ENCODE results near the gene PIP5K1B.
"Not testable (repeated sequence)": the region's sequence is repeated elsewhere in the genome, so short reads cannot be mapped to it uniquely, and the experiment has no call there.

The PIP5K1B gene

GRCh38 chr9:69030851-69031645, 326.0 kb downstream of the PIP5K1B start:
- Mint-ChIP-seq H3K27me3 (no peaks in the 10 kb centered on the region), H3K4me1 (peaks cover 9% of the 10 kb centered on the region), H3K36me3 (no peaks in the 10 kb centered on the region), H3K27ac (peak overlapping the region; percentile 46), H3K4me3 (no peak overlapping the region), H3K9me3 (no peaks in the 10 kb centered on the region)
- ATAC-seq, result no peak

GRCh38 chr9:69034071-69034470, 329.0 kb downstream of the PIP5K1B start:
- Mint-ChIP-seq H3K4me1 (peaks cover 11% of the 10 kb centered on the region), H3K27me3 (no peaks in the 10 kb centered on the region), H3K36me3 (no peaks in the 10 kb centered on the region), H3K9me3 (no peaks in the 10 kb centered on the region), H3K27ac (no peak overlapping the region), H3K4me3 (no peak overlapping the region)
- ATAC-seq, result no peak

- peak; percentile 95 for ATAC-seq
- H3K27me3 Mint-ChIP-seq, result no peaks in the 10 kb centered on the region
Measured at GRCh38 chr9:69035438-69036308, 330.6 kb downstream of the PIP5K1B start, which contains the start of gene FXN. Gene FXN, plus strand, starts transcription at chr9:69035752. Its CDS starts 31 bp downstream, at chr9:69035783.

GRCh38 chr9:69036309-69036708, 331.3 kb downstream of the PIP5K1B start:
- Mint-ChIP-seq H3K4me3 (peak overlapping the region; percentile 94), H3K4me1 (peaks cover 11% of the 10 kb centered on the region), H3K9me3 (no peaks in the 10 kb centered on the region), H3K27ac (peak overlapping the region; percentile 91), H3K36me3 (peaks cover 5% of the 10 kb centered on the region), H3K27me3 (no peaks in the 10 kb centered on the region)
- peak; percentile 37 for ATAC-seq

More at GRCh38 chr9:69035438-69036308, 330.6 kb downstream of the PIP5K1B start, which contains the start of gene FXN:
- H3K27ac Mint-ChIP-seq, result peak within 1 kb of the TSS; percentile 91
- H3K36me3 Mint-ChIP-seq, result no peaks in the 10 kb centered on the region
- peaks cover 11% of the 10 kb centered on the region for H3K4me1 Mint-ChIP-seq
- H3K4me3 Mint-ChIP-seq, result peak within 1 kb of the TSS; percentile 94
- H3K9me3 Mint-ChIP-seq, result no peaks in the 10 kb centered on the region

- H3K36me3 Mint-ChIP-seq, result peaks cover 5% of the 10 kb centered on the region
- no peaks in the 10 kb centered on the region for H3K9me3 Mint-ChIP-seq
- ATAC-seq, result no peak
- H3K27me3 Mint-ChIP-seq, result no peaks in the 10 kb centered on the region
- peaks cover 11% of the 10 kb centered on the region for H3K4me1 Mint-ChIP-seq
- H3K4me3 Mint-ChIP-seq, result peak overlapping the region; percentile 94
- H3K27ac Mint-ChIP-seq, result peak overlapping the region; percentile 91
Measured at GRCh38 chr9:69036799-69037198, 331.8 kb downstream of the PIP5K1B start.

- Mint-ChIP-seq H3K4me3 (no peak overlapping the region), H3K27ac (no peak overlapping the region), H3K36me3 (peaks cover 11% of the 10 kb centered on the region), H3K27me3 (no peaks in the 10 kb centered on the region), H3K9me3 (no peaks in the 10 kb centered on the region), H3K4me1 (peaks cover 19% of the 10 kb centered on the region)
- ATAC-seq, result no peak
Measured at GRCh38 chr9:69040646-69041045, 335.6 kb downstream of the PIP5K1B start.

GRCh38 chr9:69044240-69045219, 339.5 kb downstream of the PIP5K1B start:
- Mint-ChIP-seq H3K4me3 (no peak overlapping the region), H3K9me3 (no peaks in the 10 kb centered on the region), H3K36me3 (peaks cover 34% of the 10 kb centered on the region), H3K27me3 (no peaks in the 10 kb centered on the region), H3K4me1 (peaks cover 7% of the 10 kb centered on the region), H3K27ac (peak overlapping the region; percentile 9)
- ATAC-seq, result no peak

GRCh38 chr9:69045821-69046220, 340.8 kb downstream of the PIP5K1B start:
- no peaks in the 10 kb centered on the region for H3K27me3 Mint-ChIP-seq

GRCh38 chr9:69046723-69047122, 341.7 kb downstream of the PIP5K1B start:
- H3K4me1 Mint-ChIP-seq, result peaks cover 7% of the 10 kb centered on the region
- H3K27me3 Mint-ChIP-seq, result no peaks in the 10 kb centered on the region
- ATAC-seq, result no peak
- H3K9me3 Mint-ChIP-seq, result no peaks in the 10 kb centered on the region
- H3K36me3 Mint-ChIP-seq, result peaks cover 34% of the 10 kb centered on the region
- no peak overlapping the region for H3K27ac Mint-ChIP-seq
- no peak overlapping the region for H3K4me3 Mint-ChIP-seq

More at GRCh38 chr9:69045821-69046220, 340.8 kb downstream of the PIP5K1B start:
- H3K27ac Mint-ChIP-seq, result no peak overlapping the region
- no peak for ATAC-seq
- H3K4me3 Mint-ChIP-seq, result no peak overlapping the region
- no peaks in the 10 kb centered on the region for H3K9me3 Mint-ChIP-seq
- peaks cover 7% of the 10 kb centered on the region for H3K4me1 Mint-ChIP-seq
- peaks cover 39% of the 10 kb centered on the region for H3K36me3 Mint-ChIP-seq

GRCh38 chr9:69047371-69047770, 342.3 kb downstream of the PIP5K1B start:
- H3K36me3 Mint-ChIP-seq, result peaks cover 34% of the 10 kb centered on the region

GRCh38 chr9:69049094-69049493, 344.1 kb downstream of the PIP5K1B start:
- no peak overlapping the region for H3K4me3 Mint-ChIP-seq
- no peak overlapping the region for H3K27ac Mint-ChIP-seq
- H3K4me1 Mint-ChIP-seq, result peaks cover 7% of the 10 kb centered on the region
- H3K36me3 Mint-ChIP-seq, result peaks cover 39% of the 10 kb centered on the region
- no peaks in the 10 kb centered on the region for H3K9me3 Mint-ChIP-seq
- no peaks in the 10 kb centered on the region for H3K27me3 Mint-ChIP-seq
- no peak for ATAC-seq

More at GRCh38 chr9:69047371-69047770, 342.3 kb downstream of the PIP5K1B start:
- H3K4me1 Mint-ChIP-seq, result peaks cover 7% of the 10 kb centered on the region
- ATAC-seq, result no peak
- no peak overlapping the region for H3K27ac Mint-ChIP-seq
- no peaks in the 10 kb centered on the region for H3K27me3 Mint-ChIP-seq
- H3K9me3 Mint-ChIP-seq, result no peaks in the 10 kb centered on the region
- H3K4me3 Mint-ChIP-seq, result no peak overlapping the region

GRCh38 chr9:69050936-69051335, 345.9 kb downstream of the PIP5K1B start:
- H3K4me1 Mint-ChIP-seq, H3K4me3 Mint-ChIP-seq, H3K27me3 Mint-ChIP-seq, ATAC-seq, H3K9me3 Mint-ChIP-seq, H3K27ac Mint-ChIP-seq: not testable (repeated sequence)
- peaks cover 41% of the 10 kb centered on the region for H3K36me3 Mint-ChIP-seq

GRCh38 chr9:69054989-69055388, 349.9 kb downstream of the PIP5K1B start:
- no peak for ATAC-seq

GRCh38 chr9:69056191-69056815, 351.3 kb downstream of the PIP5K1B start:
- no peaks in the 10 kb centered on the region for H3K27me3 Mint-ChIP-seq
- H3K36me3 Mint-ChIP-seq, result peaks cover 55% of the 10 kb centered on the region
- ATAC-seq, result no peak
- H3K9me3 Mint-ChIP-seq, result no peaks in the 10 kb centered on the region
- H3K4me3 Mint-ChIP-seq, result no peak overlapping the region
- H3K4me1 Mint-ChIP-seq, result peaks cover 6% of the 10 kb centered on the region
- H3K27ac Mint-ChIP-seq, result no peak overlapping the region

More at GRCh38 chr9:69054989-69055388, 349.9 kb downstream of the PIP5K1B start:
- Mint-ChIP-seq H3K9me3 (no peaks in the 10 kb centered on the region), H3K4me1 (no peaks in the 10 kb centered on the region), H3K27me3 (no peaks in the 10 kb centered on the region), H3K36me3 (peaks cover 45% of the 10 kb centered on the region), H3K27ac (no peak overlapping the region), H3K4me3 (no peak overlapping the region)

Measured in stimulated activated memory B cell treated with anti-CD40 and anti-IgM and Interleukin-4, amounts not matched to agents 10 μg/mL and 1 μg/mL and 100 μg/mL, for 72 hours (primary cell).